HG03103 (cell line): ENCODE measurements around the gene P2RY2.
"Not testable (repeated sequence)": the region's sequence is repeated elsewhere in the genome, so short reads cannot be mapped to it uniquely, and the experiment has no call there.

ENCODE experiments used
- ATAC-seq: cut with Tn5 transposase; IDR thresholded peaks from one replicate; pipeline ENCODE4 v1.9.1; 2021; ENCODE audit warnings: low read depth; ENCODE audit not compliant: unreplicated experiment

Gene P2RY2

DNA sequence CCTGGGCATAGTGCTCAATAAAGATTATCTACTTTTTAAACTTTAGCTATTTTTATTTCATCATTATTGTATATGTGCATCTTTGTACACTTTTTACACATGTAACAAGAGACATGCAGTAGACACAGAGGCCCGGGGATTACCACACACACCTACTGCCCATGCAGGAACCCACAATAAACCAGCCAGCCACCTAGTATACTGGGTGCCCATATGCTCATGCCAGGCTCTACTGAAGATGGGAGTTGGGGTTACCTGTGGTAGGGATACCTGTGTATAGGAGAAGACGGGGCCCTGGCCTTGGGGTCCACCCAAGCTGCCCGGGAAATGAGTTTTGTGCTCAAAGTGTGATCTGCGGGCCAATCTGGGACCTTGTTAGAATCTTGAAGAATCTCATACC, 31.2 kb upstream of the P2RY2 start:
- ATAC-seq = no peak

- ATAC-seq = no peak
These were observed 30.2 kb upstream of the P2RY2 start for GRCh38 chr11:73187854-73188253.

- ATAC-seq = no peak
These were observed 29.8 kb upstream of the P2RY2 start for GRCh38 chr11:73188301-73188700.

- no peak for ATAC-seq
These were observed 28.8 kb upstream of the P2RY2 start for GRCh38 chr11:73189315-73189714.

DNA sequence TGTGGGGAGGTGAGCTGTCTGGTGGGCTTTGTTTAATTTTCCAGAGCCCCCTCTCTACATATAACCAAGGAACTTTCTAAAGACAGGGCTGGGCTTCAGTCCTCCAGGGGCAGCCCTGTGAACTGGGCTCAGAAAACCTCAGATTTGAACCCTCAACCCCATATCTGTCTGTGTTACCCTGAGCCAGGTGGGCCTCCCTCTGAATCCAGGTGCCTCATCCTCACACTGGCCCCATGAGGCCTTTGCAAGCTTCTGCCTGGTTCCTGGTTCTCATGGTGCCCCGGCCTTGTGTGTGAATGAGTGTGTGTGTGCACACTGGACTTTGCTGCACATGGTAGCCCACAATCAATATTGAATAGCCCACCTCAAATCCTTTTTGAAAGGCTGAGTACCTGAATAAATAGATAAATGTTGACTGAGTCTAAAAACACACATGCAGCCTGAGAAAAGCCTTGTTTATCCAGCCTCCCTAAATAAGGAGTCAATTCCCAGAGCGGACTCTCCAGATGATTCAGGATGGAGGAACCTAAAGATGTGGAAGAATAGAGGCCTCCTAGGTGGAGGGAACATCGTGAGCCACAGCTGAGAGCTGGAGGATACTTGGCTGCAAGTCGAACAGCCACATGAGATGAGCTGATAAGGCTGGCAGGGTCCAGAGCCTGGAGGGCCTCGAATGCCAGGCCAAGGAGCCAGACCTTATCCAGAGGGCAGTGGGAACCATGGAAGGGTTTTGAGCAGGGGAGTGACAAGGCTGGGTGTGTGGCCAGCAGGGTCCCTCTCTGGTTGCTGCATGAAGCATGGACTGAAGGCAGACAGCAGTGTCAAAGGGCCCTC, 28.1 kb upstream of the P2RY2 start:
- no peak for ATAC-seq

DNA sequence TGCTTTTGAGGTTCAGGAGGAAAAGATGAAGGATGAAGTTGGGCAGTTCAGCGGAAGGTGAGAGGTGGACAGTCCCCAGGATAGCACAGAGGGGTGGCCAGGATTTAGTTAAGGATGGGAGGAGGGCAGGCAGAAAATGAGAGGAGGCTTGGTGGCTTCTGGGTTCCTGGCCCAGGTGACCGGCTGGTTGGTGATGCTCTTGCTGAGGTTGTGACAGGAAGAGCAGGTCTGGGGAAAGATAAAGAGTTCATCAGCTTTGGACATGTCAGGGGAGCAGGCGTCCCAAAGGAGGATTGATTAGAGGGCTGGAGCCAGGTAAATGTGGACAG, 27.6 kb upstream of the P2RY2 start:
- no peak for ATAC-seq

GRCh38 chr11:73191151-73191550, 26.9 kb upstream of the P2RY2 start:
- ATAC-seq = no peak

DNA sequence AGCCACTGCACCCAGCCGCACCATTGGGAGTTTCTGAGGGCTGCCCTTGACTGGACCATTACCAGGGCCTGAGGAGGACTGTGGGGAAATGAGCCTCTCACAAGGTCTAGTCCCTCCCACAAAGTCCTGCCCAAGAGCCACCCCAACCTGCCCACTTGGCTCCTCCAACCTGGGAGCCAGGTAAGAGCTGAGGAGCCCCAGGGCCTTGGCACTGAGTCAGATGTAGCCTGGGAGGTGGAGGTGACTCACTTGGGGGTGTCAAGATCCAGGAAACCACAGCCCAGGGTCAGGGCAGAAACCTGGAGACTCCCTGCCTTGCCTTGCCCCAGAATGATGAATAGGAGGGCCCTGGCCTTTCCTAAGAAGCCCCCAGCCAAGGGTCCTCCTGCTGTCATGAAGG, 25.8 kb upstream of the P2RY2 start:
- ATAC-seq = no peak

DNA sequence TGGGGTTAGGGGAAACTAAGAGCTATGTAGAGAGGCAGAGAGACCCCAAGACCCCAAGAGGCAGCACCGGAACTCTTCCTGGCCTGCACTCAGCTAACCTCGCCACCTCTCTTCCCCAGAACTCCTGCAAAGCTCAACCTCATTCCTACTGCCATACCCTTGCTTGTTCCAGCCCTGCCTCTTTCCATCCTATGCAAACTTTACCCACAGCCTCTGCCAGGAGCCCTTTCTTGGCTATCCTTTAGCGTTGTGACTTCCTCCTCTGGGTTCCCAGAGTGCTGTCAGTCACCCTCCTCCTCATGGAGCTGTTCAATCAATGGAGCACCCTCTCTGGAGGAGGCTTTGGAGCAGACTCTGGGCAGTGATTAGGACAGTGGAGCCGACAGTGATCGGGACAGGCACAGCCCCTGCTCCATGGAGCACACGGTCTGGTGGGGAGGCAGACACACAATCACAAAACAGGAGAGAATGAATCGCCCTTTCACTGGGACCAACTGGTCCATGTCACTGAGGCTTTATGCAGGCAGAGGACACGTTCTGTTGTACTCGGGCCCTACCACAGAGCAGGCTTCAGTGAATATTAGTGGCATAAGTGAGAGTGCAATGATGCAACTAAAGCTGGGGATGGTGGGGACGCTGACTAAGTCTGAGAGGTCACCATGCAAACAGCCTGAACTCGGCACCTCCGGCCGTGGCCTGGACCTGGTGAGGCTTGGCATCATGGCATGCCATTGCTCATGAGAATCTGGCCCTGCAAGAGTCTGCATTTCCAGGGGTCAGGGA, 24.6 kb upstream of the P2RY2 start:
- ATAC-seq = no peak

- ATAC-seq = no peak
These were observed 24.0 kb upstream of the P2RY2 start for GRCh38 chr11:73194034-73194507.

- no peak for ATAC-seq
These were observed 23.5 kb upstream of the P2RY2 start for GRCh38 chr11:73194593-73194992.

DNA sequence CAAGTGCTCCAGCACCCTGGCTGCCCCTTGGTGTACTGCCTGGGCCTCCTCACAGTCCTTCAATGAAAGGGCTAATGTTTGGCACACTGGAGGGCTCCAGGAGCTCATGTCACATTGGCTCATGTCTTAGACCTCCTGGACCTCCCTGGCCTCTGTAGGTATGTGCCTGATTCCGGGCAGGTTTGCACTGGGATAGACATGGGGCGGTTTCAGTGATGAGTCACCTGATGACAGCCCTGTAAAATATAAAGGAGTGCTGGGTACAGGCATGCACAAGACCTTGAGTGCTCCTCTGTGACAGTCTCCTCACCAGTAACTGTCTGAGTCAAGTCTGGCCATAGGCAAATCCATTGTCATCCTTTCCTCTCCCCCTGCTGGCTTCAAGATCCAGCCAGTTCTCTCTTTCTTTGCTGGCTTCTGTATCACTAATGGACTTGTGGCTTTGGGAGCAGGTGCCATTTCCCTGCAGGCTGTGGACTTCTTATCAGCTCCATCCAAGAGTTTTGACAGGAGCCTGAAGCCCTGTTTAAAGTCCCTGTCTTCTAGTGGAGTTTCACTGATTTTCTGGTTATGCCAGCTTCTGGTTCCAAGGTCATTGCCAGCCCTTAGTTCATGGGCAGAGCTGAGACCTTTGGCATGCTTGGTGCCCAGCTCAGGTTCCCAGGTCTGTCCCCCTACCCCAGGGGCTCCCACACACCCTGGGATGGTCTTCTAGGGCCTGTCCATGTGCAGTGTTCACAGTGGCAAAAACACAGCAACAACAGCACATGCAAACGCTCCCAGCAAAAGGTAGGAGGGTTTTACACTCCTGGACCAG, 22.7 kb upstream of the P2RY2 start:
- ATAC-seq = no peak

GRCh38 chr11:73196576-73196975, 21.5 kb upstream of the P2RY2 start:
- ATAC-seq = no peak

GRCh38 chr11:73197348-73197747, 20.7 kb upstream of the P2RY2 start:
- no peak for ATAC-seq

DNA sequence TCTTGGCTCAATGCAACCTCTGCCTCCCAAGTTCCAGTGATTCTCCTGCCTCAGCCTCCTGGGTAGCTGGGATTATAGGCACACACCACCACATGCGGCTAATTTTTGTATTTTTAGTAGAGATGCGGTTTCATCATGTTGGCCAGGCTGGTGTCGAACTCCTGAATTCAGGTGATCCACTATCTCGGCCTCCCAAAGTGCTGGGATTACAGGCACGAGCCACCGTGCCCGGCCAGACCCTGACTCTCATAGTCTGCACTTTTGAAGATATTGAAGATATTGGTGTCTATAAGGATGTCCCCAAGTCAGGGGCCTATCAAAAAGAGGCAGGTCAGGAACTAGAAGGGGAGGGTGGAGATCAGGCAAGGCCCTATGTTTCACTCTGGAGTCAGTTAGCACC, 20.3 kb upstream of the P2RY2 start:
- ATAC-seq = not testable (repeated sequence)

GRCh38 chr11:73198677-73199076, 19.4 kb upstream of the P2RY2 start:
- no peak for ATAC-seq

- no peak for ATAC-seq
These were observed 18.6 kb upstream of the P2RY2 start for GRCh38 chr11:73199446-73199845.

GRCh38 chr11:73200256-73200655, 17.8 kb upstream of the P2RY2 start:
- ATAC-seq = no peak

DNA sequence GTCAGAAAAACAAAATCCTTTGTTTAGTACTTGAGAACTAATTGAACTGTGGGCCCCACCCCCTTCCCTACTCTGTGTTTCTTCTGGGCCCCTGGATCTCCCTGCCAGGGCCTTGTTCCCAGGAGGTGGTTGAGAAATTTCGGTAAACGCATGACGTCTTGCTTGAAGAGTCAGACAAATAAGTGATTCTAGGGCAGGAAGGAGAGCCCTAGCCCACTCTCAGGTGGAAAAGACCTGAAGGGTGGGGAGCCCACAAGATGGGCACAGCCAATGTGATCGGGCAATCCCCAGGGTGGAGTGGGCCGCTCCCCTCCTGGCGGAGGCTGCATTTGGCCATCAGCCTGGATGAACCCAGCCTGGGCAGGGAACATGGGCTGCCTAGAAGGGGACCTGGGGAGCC, 16.8 kb upstream of the P2RY2 start:
- no peak for ATAC-seq

- ATAC-seq = no peak
These were observed 15.9 kb upstream of the P2RY2 start for GRCh38 chr11:73201888-73202780.
